Kidney epithelial cell (primary cell): ENCODE results near the gene ZC3H18. TPM values are rescaled to one million over a fixed set of nuclear protein-coding genes. Genes with fewer than 3 reads are reported as not detected.

Experiments used
- DNase-seq: peaks from one replicate; pipeline ENCODE4 v3.0.0-alpha.2; 2010; ENCODE audit warnings: low read depth
- H3K27me3 ChIP-seq: 2 replicates; pipeline ENCODE4 v1.6.0; 2011; ENCODE audit warnings: low read length; ENCODE audit not compliant: control insufficient read depth, insufficient read depth
- H3K36me3 ChIP-seq: 2 replicates; pipeline ENCODE4 v1.5.1; 2011; ENCODE audit warnings: low read length; ENCODE audit not compliant: control insufficient read depth, insufficient read depth
- H3K4me3 ChIP-seq: 2 replicates; pipeline ENCODE4 v1.5.1; 2011; ENCODE audit warnings: low read depth, mild to moderate bottlenecking, control low read depth, low read length
- CTCF ChIP-seq: IDR thresholded peaks from 2 replicates; pipeline ENCODE4 v1.5.1; 2011; ENCODE audit warnings: mild to moderate bottlenecking, moderate library complexity, low read length, control low read depth, inconsistent platforms; ENCODE audit not compliant: insufficient read depth, poor library complexity, severe bottlenecking
- total RNA-seq: library from RNA; depleted of rRNA; stranded (reverse); fragments of >200 nt; gene quantifications from 2 replicates; pipeline ENCODE4 v1.2.3, GENCODE V29; 2015

The ZC3H18 gene
- total RNA-seq, 1 donor from 2014 or later = 20.2 TPM

GRCh38 chr16:88627531-88628411 is 57.6 kb downstream of the ZC3H18 start:
- TF ChIP-seq CTCF = no peak

GRCh38 chr16:88628512-88628974 is 58.3 kb downstream of the ZC3H18 start:
- Histone ChIP-seq H3K4me3 (no peak overlapping the region), H3K36me3 (peaks cover 3% of the 10 kb centered on the region), H3K27me3 (no peaks in the 10 kb centered on the region)
- DNase-seq = no peak
- TF ChIP-seq CTCF = peak; percentile 55

More at GRCh38 chr16:88627531-88628411, 57.6 kb downstream of the ZC3H18 start:
- no peak for DNase-seq
- Histone ChIP-seq H3K4me3 (no peak overlapping the region), H3K27me3 (no peaks in the 10 kb centered on the region), H3K36me3 (peaks cover 2% of the 10 kb centered on the region)

GRCh38 chr16:88629835-88630234 is 59.6 kb downstream of the ZC3H18 start:
- no peak overlapping the region for H3K4me3 ChIP-seq
- H3K36me3 ChIP-seq = peaks cover 2% of the 10 kb centered on the region
- DNase-seq = no peak
- no peak for TF ChIP-seq CTCF
- no peaks in the 10 kb centered on the region for H3K27me3 ChIP-seq

GRCh38 chr16:88630433-88630832 is 60.2 kb downstream of the ZC3H18 start:
- TF ChIP-seq CTCF = no peak
- no peak for DNase-seq
- Histone ChIP-seq H3K4me3 (no peak overlapping the region), H3K27me3 (no peaks in the 10 kb centered on the region), H3K36me3 (peaks cover 1% of the 10 kb centered on the region)

GRCh38 chr16:88630941-88631340 is 60.7 kb downstream of the ZC3H18 start:
- no peak for TF ChIP-seq CTCF
- DNase-seq = no peak
- Histone ChIP-seq H3K27me3 (no peaks in the 10 kb centered on the region), H3K4me3 (no peak overlapping the region), H3K36me3 (peaks cover 1% of the 10 kb centered on the region)

- DNase-seq = no peak
- Histone ChIP-seq H3K36me3 (peaks cover 1% of the 10 kb centered on the region), H3K27me3 (no peaks in the 10 kb centered on the region), H3K4me3 (no peak overlapping the region)
- TF ChIP-seq CTCF = no peak
These were observed 61.2 kb downstream of the ZC3H18 start for GRCh38 chr16:88631384-88631783.
